NCI-H82 treated with DMSO at 0.1 percent for 48 hours (cell line): Measurements from ENCODE around the gene TLE5.
"Not testable (repeated sequence)": the region's sequence is repeated elsewhere in the genome, so short reads cannot be mapped to it uniquely, and the experiment has no call there.

Experiments used
- DNase-seq: peaks from one replicate; lab custom pipeline; 2025; ENCODE audit not compliant: unreplicated experiment; lab: John Stamatoyannopoulos, UW

Gene TLE5

GRCh38 chr19:3027981-3028304 lies 34.4 kb downstream of the TLE5 start:
- DNase-seq = no peak

- no peak for DNase-seq
These were observed 35.0 kb downstream of the TLE5 start for GRCh38 chr19:3027292-3027691.

- no peak for DNase-seq
These were observed 35.5 kb downstream of the TLE5 start for GRCh38 chr19:3026768-3027167.

- DNase-seq = no peak
These were observed 36.8 kb downstream of the TLE5 start for GRCh38 chr19:3025549-3025886.

GRCh38 chr19:3024870-3025548 lies 37.3 kb downstream of the TLE5 start:
- peak; percentile 14 for DNase-seq

- no peak for DNase-seq
These were observed 37.8 kb downstream of the TLE5 start for GRCh38 chr19:3024509-3024869.

- DNase-seq = no peak
These were observed 41.9 kb downstream of the TLE5 start for GRCh38 chr19:3020321-3020960.

- DNase-seq = no peak
These were observed 43.0 kb downstream of the TLE5 start for GRCh38 chr19:3019211-3019854.

GRCh38 chr19:3017923-3018322 lies 44.4 kb downstream of the TLE5 start:
- no peak for DNase-seq

- no peak for DNase-seq
These were observed 46.9 kb downstream of the TLE5 start for GRCh38 chr19:3015126-3016057.

GRCh38 chr19:3014135-3014534 lies 48.2 kb downstream of the TLE5 start:
- no peak for DNase-seq

- no peak for DNase-seq
These were observed 49.0 kb downstream of the TLE5 start for GRCh38 chr19:3013263-3013725.

- DNase-seq = no peak
These were observed 49.6 kb downstream of the TLE5 start for GRCh38 chr19:3012621-3013262.

GRCh38 chr19:3012059-3012458 lies 50.2 kb downstream of the TLE5 start:
- not testable (repeated sequence) for DNase-seq

- no peak for DNase-seq
These were observed 51.4 kb downstream of the TLE5 start for GRCh38 chr19:3010871-3011270.

- DNase-seq = no peak
These were observed 53.3 kb downstream of the TLE5 start for GRCh38 chr19:3008994-3009393.

- DNase-seq = no peak
These were observed 54.3 kb downstream of the TLE5 start for GRCh38 chr19:3007975-3008374.

- DNase-seq = no peak
These were observed 56.1 kb downstream of the TLE5 start for GRCh38 chr19:3006075-3006767.

- no peak for DNase-seq
These were observed 57.0 kb downstream of the TLE5 start for GRCh38 chr19:3005345-3005744.

- no peak for DNase-seq
These were observed 57.8 kb downstream of the TLE5 start for GRCh38 chr19:3004522-3004921.
